GM18511 (cell line): ENCODE results near the gene NAA38.
"Not testable (repeated sequence)": the region's sequence is repeated elsewhere in the genome, so short reads cannot be mapped to it uniquely, and the experiment has no call there.

Experiments
- ATAC-seq: cut with Tn5 transposase; IDR thresholded peaks from one replicate; pipeline ENCODE4 v1.9.1; 2021; ENCODE audit warnings: mild to moderate bottlenecking, moderate library complexity; ENCODE audit not compliant: unreplicated experiment

The NAA38 gene

DNA sequence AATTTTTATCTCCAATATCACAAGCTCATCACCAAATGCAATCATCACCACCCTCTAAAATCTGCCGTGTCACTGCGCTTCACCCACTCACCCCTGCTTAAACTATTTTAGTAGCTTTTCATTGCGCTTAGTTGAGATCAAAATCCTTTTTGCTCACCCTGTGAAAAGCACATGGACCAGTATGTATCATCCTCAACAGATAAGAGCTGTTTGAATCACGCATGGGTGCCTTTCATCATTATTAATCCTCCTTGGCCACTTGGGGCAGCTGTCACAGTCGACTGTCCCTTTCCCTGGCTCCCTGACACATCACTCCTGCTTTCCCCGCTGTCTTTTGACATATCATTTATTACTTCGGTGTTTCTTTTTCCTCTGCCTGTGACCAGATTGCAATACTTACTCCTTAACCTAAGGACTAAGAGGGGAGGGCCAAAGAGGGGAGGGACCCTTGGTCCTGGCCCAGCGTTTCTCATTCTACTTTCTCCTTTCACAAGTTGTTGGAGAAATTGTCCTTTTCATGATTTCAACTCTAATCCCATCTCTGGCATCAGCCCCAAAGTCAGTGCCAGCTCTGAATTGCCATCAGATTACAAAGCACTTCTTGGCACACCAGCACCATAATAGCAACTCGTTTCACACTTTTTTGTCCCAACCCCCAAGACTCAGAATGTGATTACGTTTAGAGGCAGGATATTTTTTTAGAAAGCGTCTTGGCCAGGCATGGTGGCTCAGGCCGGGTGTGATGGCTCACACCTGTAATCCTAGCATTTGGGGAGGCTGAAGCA is 32.0 kb downstream of the NAA38 start:
- ATAC-seq: no peak

DNA sequence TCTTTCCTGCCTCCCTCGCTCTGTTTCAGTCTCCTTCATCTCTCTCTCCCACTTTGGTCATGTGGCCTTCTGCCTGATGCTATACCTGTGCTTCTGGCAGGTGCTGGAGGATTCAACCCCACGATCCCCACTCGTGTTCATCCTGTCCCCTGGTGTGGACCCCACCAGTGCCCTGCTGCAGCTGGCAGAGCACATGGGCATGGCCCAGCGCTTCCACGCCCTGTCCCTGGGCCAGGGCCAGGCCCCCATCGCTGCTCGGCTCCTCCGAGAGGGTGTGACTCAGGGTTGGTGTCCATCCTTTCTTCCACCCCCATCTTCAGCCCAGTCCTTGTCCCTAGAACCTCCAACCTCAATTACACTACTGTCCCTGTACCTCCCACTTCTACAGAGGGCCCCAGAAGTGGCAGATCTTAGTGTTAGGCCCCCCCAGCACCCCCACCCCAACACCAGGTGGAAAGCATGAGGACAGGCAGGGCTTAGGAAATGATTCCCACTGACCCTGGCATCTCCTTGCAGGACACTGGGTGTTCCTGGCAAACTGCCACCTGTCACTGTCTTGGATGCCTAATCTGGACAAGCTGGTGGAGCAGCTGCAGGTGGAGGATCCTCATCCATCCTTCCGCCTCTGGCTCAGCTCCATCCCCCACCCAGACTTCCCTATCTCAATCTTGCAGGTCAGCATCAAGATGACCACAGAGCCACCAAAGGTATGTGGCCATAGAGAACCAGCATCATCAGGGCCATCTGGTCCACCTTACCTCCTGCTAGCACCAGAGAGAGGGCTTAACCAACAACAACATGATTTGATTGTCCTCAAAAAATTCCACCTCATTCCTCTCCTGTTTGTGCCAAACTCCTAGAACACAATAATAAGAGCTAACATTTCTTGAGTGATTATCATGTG is 33.1 kb downstream of the NAA38 start:
- no peak for ATAC-seq

DNA sequence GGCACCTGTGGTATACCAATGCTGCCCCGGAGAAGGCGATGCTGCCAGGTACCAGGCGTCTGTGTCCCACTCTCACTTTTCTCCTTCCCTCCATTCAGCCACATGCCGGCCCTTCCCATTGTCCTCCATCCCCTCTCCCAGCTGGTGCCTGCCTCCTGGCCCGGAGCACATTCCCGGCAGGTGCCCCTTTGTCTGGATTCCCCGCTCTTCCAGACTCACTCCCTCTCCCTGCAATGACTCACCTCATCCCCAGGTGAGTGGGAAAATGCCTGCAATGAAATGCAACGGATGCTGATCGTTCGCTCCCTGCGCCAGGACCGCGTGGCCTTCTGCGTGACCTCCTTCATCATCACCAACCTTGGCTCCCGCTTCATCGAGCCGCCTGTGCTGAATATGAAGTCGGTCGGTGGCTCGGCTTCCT is 33.8 kb downstream of the NAA38 start:
- ATAC-seq: no peak

DNA sequence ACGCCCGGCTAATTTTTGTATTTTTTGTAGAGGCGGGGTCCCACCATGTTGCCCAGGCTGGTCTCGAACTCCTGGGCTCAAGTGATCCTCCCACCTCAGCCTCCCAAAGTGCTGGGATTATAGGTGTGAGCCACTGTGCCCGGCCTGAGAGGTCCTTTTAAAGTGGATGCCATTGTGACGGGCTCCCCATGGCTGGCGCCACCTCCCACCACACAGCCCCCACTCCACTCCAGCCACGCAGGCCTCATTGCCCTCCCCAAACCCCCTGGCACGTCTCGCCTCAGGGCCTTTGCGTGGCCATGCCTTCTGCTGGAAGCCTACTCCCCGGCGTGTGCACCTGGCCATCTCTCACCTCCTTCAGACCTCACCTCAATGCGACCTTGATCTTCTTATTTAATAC is 35.2 kb downstream of the NAA38 start:
- ATAC-seq: no peak

DNA sequence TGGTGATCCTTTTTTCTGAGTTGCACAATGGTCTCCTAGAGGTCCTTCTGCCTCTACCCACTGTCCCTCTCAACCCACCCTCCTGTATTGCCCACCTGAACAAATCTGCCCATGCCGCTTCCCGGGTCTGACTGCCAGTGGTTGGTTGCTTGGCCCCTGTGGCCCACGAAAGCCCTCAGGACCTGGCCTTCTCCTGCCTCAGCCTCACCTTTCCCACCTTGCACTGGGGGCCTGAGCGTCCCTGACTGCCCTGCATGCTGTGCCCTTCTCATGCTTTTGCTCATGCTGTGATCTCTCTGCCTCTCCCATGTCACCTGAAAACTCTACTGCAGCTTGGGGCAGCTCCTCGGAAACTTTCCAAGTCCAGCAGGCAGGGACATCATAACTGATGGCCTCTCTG is 37.1 kb downstream of the NAA38 start:
- no peak for ATAC-seq

DNA sequence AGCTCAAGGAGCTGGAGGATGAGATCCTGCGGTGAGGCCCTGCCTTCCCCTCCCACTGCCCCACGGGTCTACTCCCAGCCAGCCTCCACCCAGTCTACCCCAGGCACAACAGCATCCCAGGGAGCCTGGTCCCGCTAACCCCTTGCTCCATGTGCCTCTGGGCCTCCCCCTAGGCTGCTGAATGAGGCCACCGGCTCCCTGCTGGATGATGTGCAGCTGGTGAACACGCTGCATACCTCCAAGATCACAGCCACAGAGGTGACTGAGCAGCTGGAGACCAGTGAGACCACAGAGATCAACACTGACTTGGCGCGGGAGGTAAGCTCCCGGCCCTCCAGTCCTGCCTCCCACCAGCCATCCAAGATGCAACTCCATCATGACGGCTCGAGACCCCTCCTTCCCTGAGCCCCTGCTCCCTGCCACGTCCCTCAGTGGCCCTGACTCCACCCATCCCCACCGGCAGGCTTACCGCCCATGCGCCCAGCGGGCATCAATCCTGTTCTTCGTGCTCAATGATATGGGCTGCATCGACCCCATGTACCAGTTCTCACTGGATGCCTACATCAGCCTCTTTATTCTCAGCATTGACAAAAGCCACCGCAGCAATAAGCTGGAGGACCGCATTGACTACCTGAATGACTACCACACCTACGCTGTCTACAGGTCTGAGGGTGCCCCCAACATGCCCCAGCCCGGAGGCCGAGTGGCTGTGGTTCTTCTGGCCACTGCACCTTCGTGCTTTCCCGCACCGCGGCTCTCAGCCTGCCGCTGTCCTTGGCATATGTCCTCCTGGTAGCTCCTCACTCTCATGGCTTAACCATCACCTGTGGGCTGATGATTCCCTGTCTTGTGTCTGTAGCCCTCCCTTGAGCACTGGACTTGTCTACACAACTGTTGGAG is 38.4 kb downstream of the NAA38 start:
- ATAC-seq: no peak

DNA sequence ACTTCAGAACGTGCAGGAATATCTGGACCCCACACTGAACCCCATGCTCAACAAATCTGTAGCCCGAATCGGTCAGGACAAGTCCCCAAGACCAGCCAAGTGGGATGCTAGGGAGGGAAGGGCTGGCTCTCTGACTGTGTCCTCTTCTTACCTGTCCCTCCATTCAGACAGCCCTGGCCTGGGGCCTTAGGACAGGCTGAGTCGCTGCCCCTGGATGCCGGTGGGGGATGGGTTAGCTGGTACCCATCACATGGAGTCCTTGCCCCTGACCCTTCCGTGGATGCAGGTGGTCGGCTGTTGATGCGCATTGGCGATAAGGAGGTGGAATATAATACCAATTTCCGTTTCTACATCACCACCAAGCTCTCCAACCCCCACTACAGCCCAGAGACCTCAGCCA is 39.3 kb downstream of the NAA38 start:
- no peak for ATAC-seq

DNA sequence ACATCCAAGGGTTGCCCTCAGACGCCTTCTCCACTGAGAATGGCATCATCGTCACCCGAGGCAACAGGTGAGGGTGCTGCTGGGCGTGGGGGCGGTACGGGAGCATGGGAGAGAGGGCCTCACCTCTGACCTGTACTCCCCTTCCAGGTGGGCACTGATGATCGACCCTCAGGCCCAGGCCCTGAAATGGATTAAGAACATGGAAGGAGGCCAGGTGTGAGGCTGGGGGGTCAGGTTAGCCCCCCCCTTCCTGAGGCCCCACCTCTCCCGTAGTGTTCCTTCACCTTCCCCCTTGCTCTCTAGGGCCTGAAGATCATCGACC is 39.8 kb downstream of the NAA38 start:
- no peak for ATAC-seq

DNA sequence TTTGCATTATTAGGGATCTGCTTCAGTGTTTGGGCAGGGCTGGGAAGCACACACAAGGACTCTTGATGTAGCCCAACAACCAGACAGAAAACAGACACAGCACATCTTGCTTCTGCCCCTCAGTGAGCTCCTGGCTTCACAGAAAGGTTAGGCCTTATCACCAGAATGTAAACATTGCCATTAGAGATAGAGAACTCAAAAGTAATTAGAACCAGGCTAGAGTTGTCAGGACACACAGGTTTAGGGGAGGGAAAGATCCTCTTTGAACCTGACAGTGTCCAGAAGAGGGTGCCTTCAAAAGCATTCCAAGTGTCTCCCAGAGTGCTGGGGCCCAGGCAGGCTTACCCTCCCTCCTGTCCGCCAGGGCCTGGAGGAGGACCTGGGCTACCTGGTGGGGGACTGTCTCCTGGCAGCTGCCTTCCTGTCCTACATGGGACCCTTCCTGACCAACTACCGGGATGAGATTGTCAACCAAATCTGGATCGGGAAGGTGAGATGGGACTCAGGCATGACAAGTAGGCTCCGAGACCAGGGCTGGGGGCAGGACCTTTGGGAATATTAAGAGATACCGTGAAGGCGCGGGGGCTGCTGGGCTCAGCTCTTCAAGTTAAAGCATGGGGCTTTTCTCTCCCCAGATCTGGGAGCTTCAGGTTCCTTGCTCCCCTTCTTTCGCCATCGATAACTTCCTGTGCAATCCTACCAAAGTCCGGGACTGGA is 40.3 kb downstream of the NAA38 start:
- no peak for ATAC-seq

DNA sequence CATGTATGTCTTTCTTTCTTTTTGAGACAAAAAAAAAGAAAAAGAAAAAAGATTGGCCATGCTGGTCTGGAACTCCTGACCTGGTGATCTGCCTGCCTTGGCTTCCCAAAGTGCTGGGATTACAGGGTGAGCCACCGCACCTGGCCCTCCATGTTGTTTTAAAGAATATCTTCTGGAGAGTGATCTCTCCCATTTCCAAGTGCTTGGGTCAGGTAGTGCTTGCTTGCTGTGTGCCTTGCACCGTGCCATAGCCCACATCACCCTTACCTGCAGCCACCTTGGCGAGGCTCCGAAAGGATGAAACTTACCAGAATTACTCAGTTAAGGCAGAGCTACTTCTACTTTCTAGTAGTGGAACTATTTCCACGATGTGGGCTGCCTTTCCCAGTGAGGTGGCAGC is 42.4 kb downstream of the NAA38 start:
- no peak for ATAC-seq

DNA sequence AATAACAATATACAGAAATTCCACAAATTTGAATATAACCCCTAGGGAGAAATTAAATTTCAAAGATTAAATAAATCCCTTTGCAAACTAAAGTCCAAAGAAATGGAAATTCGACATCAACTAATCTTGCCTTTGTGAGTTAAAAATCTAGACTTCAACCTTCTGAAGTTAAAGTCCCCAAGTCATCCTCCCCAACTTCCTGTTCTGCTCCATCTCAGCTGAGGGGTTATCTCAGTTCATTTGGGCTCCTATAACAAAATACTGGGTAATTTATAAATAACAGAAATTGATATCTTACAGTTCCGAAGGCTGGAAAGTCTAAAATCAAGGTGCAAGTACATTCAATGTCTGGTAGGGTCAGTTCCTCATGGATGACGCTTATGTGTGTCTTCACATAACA is 46.1 kb downstream of the NAA38 start:
- ATAC-seq: no peak

DNA sequence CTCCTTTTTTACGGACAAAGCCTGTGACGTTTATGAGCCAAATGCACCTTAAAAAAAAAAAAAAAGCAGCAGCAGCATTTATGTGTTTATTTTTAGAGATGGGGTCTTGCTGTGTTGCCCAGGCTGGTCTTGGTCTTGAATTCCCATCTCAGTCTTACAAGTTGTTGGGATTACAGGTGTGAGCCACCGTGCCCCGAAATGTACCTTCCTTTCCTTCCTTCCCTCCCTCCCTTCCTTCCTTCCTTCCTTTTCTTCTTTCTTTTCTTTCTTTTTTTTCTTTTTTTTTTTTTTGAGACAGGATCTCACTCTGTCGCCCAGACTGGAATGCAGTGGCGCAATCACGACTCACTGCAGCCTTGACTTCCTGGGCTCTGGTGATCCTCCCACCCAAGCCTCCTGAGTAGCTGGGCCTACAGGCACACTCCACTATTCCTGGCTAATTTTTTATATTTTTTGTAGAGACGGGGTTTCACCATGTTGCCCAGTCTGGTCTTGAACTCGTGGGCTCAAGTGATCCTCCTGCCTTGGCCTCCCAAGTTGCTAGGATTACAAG is 47.5 kb downstream of the NAA38 start:
- ATAC-seq: not testable (repeated sequence)

DNA sequence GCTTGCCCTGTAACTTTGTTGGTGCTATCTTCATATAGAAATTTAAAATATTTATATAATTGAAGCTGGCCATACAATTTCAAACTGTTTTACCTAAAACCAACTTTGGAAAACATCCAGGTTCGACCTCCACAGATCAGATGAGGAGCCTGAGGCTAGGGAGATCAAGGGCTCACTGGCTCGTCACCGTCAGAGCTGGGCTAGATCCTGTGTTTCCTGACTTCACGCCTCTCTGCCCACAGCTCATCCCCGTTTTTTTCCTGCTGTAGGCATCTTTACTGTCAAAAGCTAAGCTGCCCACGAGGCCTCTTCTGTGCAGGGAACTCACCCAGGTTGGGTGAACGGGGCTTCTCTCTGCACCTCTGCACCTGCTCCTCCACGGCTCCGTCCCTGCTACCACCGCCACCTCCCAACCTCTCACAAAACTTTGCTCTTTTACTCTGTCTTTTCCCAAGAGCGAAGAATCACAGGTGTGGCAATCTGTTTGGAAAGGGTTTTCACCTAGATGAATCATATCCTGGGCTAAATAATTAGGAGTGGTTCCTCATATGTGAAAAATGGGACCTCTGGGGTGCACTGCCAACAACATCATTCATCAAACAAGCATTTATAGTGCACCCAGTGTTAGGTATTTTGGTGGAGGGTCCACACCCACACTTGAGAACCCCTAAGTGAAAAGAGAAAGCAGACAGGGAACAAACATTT is 48.1 kb downstream of the NAA38 start:
- ATAC-seq: no peak

DNA sequence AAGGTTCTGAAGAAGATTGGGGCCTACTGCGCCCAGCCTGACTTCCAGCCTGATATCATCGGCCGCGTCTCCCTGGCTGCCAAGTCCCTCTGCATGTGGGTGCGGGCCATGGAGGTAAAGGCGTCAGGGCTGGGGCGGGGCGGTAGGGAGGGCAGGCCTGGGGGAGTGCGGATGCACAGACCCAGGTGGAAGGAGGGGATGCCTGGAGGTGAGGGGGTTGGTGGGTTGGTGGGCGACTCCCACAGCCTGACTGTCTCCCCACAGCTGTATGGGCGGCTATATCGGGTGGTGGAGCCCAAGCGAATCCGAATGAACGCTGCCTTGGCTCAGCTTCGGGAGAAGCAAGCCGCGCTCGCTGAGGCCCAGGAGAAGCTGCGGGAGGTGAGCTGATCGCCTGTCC is 50.2 kb downstream of the NAA38 start:
- ATAC-seq: no peak
